ENCODE data around the gene GALC.

The GALC gene

DNA sequence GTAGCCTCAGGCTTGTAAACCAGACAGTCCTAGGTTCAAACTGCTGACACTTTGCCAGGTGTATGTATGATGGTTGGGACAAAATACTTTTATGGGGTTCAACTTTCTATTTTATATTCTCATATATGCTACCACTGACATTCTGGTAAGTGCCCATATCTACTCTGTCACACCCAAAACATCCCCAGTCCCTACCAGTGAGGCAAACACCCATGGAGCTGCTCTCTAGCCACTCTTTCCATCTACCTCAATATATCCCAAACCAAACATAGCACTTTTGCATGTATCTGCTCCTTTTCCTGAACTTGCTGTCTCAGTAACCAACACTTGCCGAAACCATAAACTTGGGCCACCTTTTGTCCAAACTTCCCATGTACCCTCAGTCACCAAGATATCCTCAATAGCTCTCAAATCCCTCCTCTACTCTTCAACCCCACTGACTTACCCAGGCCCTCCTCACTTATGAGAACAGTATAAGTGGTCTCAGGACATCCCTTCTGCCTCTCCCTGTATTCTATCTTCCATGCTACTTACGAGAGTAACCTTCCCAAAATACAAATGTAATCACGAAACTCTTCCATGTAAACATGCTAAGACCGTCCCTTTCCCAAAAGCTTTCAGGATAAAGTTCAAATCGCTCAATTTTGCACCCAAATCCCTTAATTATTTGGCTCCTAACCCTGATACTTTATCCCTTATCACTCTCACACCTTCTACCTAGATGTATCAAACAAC, 3.6 kb downstream of the GALC start:
- Histone ChIP-seq H3K9me3 (ENCODE audit: control insufficient read depth, low read length) (no peaks in the 10 kb centered on the region), H3K9ac (ENCODE audit: low read length) (no peak overlapping the region), H3K27me3 (ENCODE audit: control insufficient read depth, insufficient read depth, low read length) (no peaks in the 10 kb centered on the region), H3K36me3 (ENCODE audit: control insufficient read depth, insufficient read depth, low read length) (no peaks in the 10 kb centered on the region), H3K4me1 (ENCODE audit: control insufficient read depth, insufficient read depth, low read length) (peaks cover 5% of the 10 kb centered on the region), H3K4me3 (ENCODE audit: low read length) (no peak overlapping the region)

DNA sequence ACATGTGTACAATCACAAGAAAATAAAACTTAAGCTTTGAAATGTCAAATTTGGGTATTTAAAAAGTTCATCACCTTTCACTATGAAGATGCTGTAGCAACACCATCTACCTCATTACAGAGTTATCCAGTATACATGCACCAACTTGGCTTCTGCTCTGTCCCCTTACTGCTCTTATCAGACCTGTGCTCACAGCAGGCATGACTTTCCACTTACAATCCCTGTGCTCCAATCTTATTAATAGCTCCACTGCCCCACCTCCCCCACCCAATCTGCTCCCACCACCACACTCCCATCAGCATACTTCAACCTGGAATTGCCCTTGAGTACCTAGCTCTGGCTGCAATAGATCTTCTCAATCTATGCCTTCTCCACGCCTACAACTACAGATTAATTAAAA, 13.3 kb downstream of the GALC start:
- no peaks in the 10 kb centered on the region for H3K27me3 ChIP-seq (ENCODE audit: control insufficient read depth, insufficient read depth, low read length)
- H3K4me3 ChIP-seq (ENCODE audit: low read length) = no peak overlapping the region
- H3K36me3 ChIP-seq (ENCODE audit: control insufficient read depth, insufficient read depth, low read length) = no peaks in the 10 kb centered on the region
- no peaks in the 10 kb centered on the region for H3K4me1 ChIP-seq (ENCODE audit: control insufficient read depth, insufficient read depth, low read length)
- H3K9ac ChIP-seq (ENCODE audit: low read length) = no peak overlapping the region
- no peaks in the 10 kb centered on the region for H3K9me3 ChIP-seq (ENCODE audit: control insufficient read depth, low read length)

DNA sequence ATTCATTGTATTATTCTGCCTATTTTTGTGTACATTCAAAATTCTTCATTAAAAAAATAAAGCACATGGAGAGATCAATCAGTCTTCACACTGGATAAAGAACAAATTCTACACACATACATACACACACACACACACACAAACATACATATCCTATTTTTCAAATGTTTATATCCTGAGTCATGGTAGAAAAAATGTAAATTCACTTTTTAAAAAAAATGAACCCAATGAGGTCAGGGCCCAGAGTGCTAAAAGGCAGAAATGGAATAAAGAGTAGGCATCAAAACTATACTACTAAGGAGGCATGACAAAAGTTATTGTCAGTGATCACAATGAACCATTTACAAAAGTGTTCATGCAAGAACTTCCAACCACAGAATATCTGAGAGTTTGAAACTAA, 17.3 kb downstream of the GALC start:
- H3K4me3 ChIP-seq (ENCODE audit: low read length) = no peak overlapping the region
- no peaks in the 10 kb centered on the region for H3K9me3 ChIP-seq (ENCODE audit: control insufficient read depth, low read length)
- no peaks in the 10 kb centered on the region for H3K36me3 ChIP-seq (ENCODE audit: control insufficient read depth, insufficient read depth, low read length)
- H3K4me1 ChIP-seq (ENCODE audit: control insufficient read depth, insufficient read depth, low read length) = no peaks in the 10 kb centered on the region
- no peaks in the 10 kb centered on the region for H3K27me3 ChIP-seq (ENCODE audit: control insufficient read depth, insufficient read depth, low read length)
- no peak overlapping the region for H3K9ac ChIP-seq (ENCODE audit: low read length)

DNA sequence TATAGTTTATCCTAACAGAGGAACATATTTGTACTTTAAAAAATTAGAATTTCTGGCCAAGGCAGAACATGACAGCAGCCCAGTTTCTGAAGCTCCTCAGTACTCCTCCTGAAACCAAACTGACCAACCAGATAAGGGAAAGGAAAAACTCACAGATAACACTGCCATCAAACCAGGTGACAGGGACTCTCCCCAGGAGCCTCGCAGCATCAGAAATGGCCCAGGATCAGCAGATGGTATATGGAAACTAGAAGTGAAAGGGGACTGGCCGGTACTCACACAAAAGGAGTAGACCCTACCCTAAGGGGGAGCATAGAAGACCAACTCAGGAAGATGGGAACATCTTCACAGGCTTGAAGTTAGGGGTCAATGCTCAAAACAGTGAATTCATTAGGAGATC, 22.0 kb downstream of the GALC start:
- no peaks in the 10 kb centered on the region for H3K4me1 ChIP-seq (ENCODE audit: control insufficient read depth, insufficient read depth, low read length)
- no peaks in the 10 kb centered on the region for H3K27me3 ChIP-seq (ENCODE audit: control insufficient read depth, insufficient read depth, low read length)
- no peak overlapping the region for H3K9ac ChIP-seq (ENCODE audit: low read length)
- H3K4me3 ChIP-seq (ENCODE audit: low read length) = no peak overlapping the region
- no peaks in the 10 kb centered on the region for H3K36me3 ChIP-seq (ENCODE audit: control insufficient read depth, insufficient read depth, low read length)
- H3K9me3 ChIP-seq (ENCODE audit: control insufficient read depth, low read length) = no peaks in the 10 kb centered on the region

DNA sequence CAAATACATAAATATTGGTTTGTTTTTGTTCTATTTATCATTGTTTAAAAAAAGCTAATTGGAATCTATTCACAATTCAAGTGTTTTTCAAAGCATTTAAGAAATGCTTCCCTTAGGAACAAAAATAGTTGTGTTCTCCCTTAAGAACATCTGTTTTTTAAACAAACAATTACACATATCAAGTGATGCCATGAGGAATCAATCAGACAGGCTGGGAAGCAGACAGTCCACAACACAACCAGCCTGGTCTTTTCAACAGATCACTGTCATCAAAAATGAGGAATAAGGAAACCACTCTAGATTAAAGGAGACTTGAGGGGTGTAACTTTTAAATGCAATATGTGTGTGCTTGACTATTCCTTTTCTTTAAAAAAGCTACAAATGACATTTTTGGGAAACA, 25.5 kb downstream of the GALC start:
- Histone ChIP-seq H3K4me3 (ENCODE audit: low read length) (no peak overlapping the region), H3K36me3 (ENCODE audit: control insufficient read depth, insufficient read depth, low read length) (no peaks in the 10 kb centered on the region), H3K4me1 (ENCODE audit: control insufficient read depth, insufficient read depth, low read length) (no peaks in the 10 kb centered on the region)

DNA sequence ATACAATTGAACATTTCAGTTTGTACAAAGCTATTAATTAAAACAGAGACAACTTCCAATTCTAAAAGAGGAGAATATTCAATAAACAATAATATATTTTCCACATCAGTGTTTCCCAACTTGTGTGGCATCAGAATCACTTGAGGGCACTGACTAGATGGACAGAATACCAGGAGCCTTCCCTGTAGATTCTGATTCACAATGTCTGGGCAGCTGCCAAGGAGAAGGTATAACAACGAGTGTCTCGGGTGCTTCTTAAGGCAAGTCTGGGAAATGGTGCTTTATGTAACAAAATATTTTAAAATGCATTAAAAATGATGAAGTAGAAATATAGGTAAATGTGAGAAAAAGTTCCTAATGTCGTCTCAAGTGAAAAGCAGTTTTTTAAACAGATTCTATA, 26.2 kb downstream of the GALC start:
- H3K27me3 ChIP-seq (ENCODE audit: control insufficient read depth, insufficient read depth, low read length) = no peaks in the 10 kb centered on the region
- H3K4me1 ChIP-seq (ENCODE audit: control insufficient read depth, insufficient read depth, low read length) = no peaks in the 10 kb centered on the region
- H3K36me3 ChIP-seq (ENCODE audit: control insufficient read depth, insufficient read depth, low read length) = no peaks in the 10 kb centered on the region
- H3K9me3 ChIP-seq (ENCODE audit: control insufficient read depth, low read length) = no peaks in the 10 kb centered on the region
- no peak overlapping the region for H3K9ac ChIP-seq (ENCODE audit: low read length)
- H3K4me3 ChIP-seq (ENCODE audit: low read length) = no peak overlapping the region

More for the DNA sequence above, 25.5 kb downstream of the GALC start:
- H3K9me3 ChIP-seq (ENCODE audit: control insufficient read depth, low read length) = no peaks in the 10 kb centered on the region
- no peak overlapping the region for H3K9ac ChIP-seq (ENCODE audit: low read length)
- H3K27me3 ChIP-seq (ENCODE audit: control insufficient read depth, insufficient read depth, low read length) = no peaks in the 10 kb centered on the region

DNA sequence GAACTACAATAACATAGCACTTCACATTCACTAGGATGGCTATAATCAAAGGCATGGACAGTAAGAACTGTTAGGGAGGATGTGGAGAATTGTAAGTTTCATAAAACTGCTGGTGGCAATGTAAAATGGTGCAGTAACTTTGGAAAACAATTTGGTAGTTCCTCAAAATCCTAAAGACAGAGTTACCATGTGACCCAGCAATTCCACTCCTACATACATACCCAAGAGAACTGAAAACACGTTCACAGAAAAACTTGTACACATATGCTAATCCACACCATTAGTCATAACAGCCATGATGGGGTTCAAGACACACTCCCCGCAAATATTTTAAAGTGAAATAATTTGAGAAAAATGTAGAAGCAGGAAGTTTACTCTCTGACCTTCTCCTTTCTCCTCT, 31.7 kb downstream of the GALC start:
- no peaks in the 10 kb centered on the region for H3K27me3 ChIP-seq (ENCODE audit: control insufficient read depth, insufficient read depth, low read length)
- no peaks in the 10 kb centered on the region for H3K36me3 ChIP-seq (ENCODE audit: control insufficient read depth, insufficient read depth, low read length)
- no peak overlapping the region for H3K9ac ChIP-seq (ENCODE audit: low read length)

DNA sequence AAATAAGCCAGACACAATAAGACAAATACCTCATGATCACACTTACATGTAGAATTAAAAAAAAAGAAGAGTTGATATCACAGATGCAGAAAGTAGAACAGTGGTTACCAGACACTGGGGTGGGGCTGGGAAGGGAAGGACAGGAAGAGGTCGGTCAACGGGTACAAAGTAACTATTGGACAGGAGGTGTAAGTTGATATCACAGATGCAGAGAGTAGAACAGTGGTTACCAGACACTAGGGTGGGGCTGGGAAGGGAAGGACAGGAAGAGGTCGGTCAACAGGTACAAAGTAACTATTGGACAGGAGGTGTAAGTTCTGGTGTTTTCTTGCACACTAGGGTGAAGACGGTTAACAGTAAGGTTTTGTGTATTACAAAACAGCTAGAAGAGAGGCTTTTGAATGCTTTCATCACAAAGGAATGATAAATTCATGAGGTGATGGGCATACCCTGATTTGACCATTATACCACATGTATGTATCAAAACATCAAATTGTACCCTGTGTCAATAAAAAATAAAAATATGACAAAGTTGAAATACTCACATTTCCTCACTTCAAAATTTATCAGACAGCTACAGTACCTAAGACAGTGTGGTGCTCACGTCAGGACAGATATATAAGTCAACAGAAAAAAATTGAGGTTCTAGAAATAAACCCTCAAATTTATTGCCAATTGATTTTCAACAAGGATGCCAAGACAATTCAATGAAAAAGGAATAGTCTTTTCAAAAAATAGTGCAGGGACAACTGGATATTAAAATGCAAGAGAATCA, 32.8 kb downstream of the GALC start:
- Histone ChIP-seq H3K9me3 (ENCODE audit: control insufficient read depth, low read length) (no peaks in the 10 kb centered on the region), H3K9ac (ENCODE audit: low read length) (no peak overlapping the region), H3K27me3 (ENCODE audit: control insufficient read depth, insufficient read depth, low read length) (no peaks in the 10 kb centered on the region), H3K4me3 (ENCODE audit: low read length) (no peak overlapping the region), H3K4me1 (ENCODE audit: control insufficient read depth, insufficient read depth, low read length) (no peaks in the 10 kb centered on the region), H3K36me3 (ENCODE audit: control insufficient read depth, insufficient read depth, low read length) (no peaks in the 10 kb centered on the region)

More for the DNA sequence above, 31.7 kb downstream of the GALC start:
- H3K4me1 ChIP-seq (ENCODE audit: control insufficient read depth, insufficient read depth, low read length) = no peaks in the 10 kb centered on the region
- no peak overlapping the region for H3K4me3 ChIP-seq (ENCODE audit: low read length)
- H3K9me3 ChIP-seq (ENCODE audit: control insufficient read depth, low read length) = no peaks in the 10 kb centered on the region

DNA sequence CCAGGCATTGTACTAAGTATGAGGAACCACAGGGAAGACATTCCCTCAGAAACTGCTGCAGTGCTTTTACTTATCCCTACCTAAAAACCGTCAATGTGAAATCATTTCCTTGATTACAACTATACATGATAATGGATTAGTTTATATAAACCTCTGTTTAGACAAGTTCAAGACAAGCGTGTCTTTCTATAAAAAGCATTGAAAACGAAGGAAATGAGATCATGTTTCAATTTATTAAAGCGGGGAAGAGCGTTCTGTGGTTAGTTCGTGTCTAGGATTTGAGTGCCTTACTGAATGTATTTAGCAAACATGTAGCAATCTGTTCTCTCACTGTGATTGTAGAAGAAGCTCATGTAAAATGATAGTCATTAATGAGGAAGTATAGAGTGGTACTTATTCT, 37.5 kb downstream of the GALC start:
- no peaks in the 10 kb centered on the region for H3K36me3 ChIP-seq (ENCODE audit: control insufficient read depth, insufficient read depth, low read length)
- no peaks in the 10 kb centered on the region for H3K27me3 ChIP-seq (ENCODE audit: control insufficient read depth, insufficient read depth, low read length)

DNA sequence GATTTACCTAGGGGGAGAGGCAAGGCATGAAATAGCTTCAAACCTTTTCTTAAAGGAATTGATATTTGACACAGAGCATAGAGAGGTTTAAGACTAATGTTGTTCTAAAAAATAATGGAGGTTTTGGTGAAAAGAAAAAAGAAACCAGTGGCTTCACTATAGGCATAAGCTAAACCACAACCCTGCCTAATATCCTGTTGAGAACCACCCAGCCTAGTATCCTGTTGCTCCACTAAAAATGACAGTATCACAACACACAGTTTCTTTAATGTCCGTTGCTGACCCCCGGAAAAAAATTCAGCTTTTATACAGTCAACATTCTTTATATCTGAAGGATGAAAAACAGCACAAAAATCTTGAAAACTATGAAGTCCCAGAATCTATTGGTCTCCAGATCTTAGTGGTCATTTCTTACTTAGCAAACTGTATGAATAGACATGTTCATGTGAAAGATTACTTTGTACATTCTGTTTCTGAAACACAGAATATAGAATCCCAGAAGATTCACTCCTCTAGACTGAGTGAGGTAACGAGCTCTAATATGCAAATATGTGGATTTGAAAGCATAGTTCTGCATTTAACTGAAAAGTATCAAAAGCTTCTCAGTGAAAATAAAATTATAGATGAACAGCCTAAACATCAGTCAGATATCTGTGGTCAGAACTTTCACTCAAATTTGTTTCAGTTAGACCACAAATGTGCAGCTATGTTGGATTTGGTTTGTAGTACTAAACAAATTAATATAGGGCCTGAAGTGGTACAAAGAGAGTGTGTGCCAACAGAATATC, 40.5 kb downstream of the GALC start:
- Histone ChIP-seq H3K4me3 (ENCODE audit: low read length) (no peak overlapping the region), H3K27me3 (ENCODE audit: control insufficient read depth, insufficient read depth, low read length) (no peaks in the 10 kb centered on the region), H3K36me3 (ENCODE audit: control insufficient read depth, insufficient read depth, low read length) (no peaks in the 10 kb centered on the region), H3K9me3 (ENCODE audit: control insufficient read depth, low read length) (no peaks in the 10 kb centered on the region), H3K9ac (ENCODE audit: low read length) (no peak overlapping the region), H3K4me1 (ENCODE audit: control insufficient read depth, insufficient read depth, low read length) (peaks cover 5% of the 10 kb centered on the region)

More for the DNA sequence above, 37.5 kb downstream of the GALC start:
- Histone ChIP-seq H3K4me1 (ENCODE audit: control insufficient read depth, insufficient read depth, low read length) (peaks cover 5% of the 10 kb centered on the region), H3K9ac (ENCODE audit: low read length) (no peak overlapping the region), H3K9me3 (ENCODE audit: control insufficient read depth, low read length) (no peaks in the 10 kb centered on the region), H3K4me3 (ENCODE audit: low read length) (no peak overlapping the region)

DNA sequence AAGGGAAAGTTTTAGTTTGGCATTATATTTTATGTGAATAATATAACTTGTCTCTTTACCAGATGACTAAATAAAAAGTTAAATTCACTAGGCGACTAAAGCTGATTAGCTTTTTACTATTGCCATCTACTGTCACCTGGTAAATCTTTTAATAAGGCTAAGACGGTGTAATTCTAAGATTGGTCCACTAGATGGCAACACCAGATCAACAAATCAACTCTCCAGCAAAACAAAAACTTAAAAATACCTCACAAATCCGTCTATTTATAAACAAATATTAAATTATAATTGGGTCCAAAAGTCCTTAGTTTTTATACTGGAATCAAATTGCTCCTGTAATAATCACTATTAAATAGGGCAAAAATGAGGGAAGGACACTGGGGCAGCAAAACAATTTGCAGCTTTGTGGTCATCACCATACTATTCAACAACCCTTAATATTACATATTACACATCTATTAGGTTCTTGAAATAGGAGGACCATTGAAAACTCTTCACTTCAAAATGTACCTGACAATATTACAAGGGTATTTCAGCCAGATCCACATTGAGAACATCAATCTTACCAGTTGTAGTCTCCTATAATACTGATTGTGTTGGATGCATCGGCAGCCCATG, 47.9 kb downstream of the GALC start:
- no peaks in the 10 kb centered on the region for H3K27me3 ChIP-seq (ENCODE audit: control insufficient read depth, insufficient read depth, low read length)
- H3K36me3 ChIP-seq (ENCODE audit: control insufficient read depth, insufficient read depth, low read length) = no peaks in the 10 kb centered on the region
- H3K9me3 ChIP-seq (ENCODE audit: control insufficient read depth, low read length) = no peaks in the 10 kb centered on the region
- H3K4me3 ChIP-seq (ENCODE audit: low read length) = no peak overlapping the region
- no peaks in the 10 kb centered on the region for H3K4me1 ChIP-seq (ENCODE audit: control insufficient read depth, insufficient read depth, low read length)
- no peak overlapping the region for H3K9ac ChIP-seq (ENCODE audit: low read length)

Data from mucosa of stomach (tissue), 1 donor.